ENCODE results near the gene HEXB. TPM values are rescaled to one million over a fixed set of nuclear protein-coding genes. Genes with fewer than 3 reads are reported as not detected.
A peak's percentile ranks its signal among the peaks of the same experiment; 100 is the strongest.

The HEXB gene
- total and polyA plus RNA-seq, 2 donors from 2014 or later = 113 to 184 TPM

GRCh38 chr5:74647096-74647495 is 37.9 kb upstream of the HEXB start:
- peaks cover 0 to 3% (median 0%) of the 10 kb centered on the region in 3 donors for H3K4me1 ChIP-seq (ENCODE audit: control insufficient read depth in 2 of 3, insufficient read depth in 2 of 3, low read depth in 1 of 3, low read length in 3 of 3)
- no peak for TF ChIP-seq CTCF (IDR thresholded peaks at IDR 0.05; ENCODE audit: borderline replicate concordance, extremely low read depth, insufficient read depth)
- no peak overlapping the region for H3K4me3 ChIP-seq (ENCODE audit: low read length in 3 of 3)
- no peaks in the 10 kb centered on the region for H3K9me3 ChIP-seq (ENCODE audit: control insufficient read depth in 2 of 3, insufficient read depth in 1 of 3, low read length in 3 of 3)
- H3K27me3 ChIP-seq (ENCODE audit: control insufficient read depth, insufficient read depth, low read length) = no peaks in the 10 kb centered on the region
- intact Hi-C loops (cut with DNase I) = loop anchor here (5.0 to 10.0 kb wide), 2 partner anchors 612 to 745 kb away; no protein-coding TSS in a partner anchor
- H3K9ac ChIP-seq (ENCODE audit: low read length in 3 of 3) = no peak overlapping the region
- no peak for FAIRE-seq
- H3K27ac ChIP-seq (ENCODE audit: low read depth in 2 of 2, low read length in 2 of 2) = no peak overlapping the region
- H3K36me3 ChIP-seq (ENCODE audit: control insufficient read depth in 2 of 3, insufficient read depth in 3 of 3, low read length in 3 of 3) = no peaks in the 10 kb centered on the region
- DNase-seq = no peak

DNA sequence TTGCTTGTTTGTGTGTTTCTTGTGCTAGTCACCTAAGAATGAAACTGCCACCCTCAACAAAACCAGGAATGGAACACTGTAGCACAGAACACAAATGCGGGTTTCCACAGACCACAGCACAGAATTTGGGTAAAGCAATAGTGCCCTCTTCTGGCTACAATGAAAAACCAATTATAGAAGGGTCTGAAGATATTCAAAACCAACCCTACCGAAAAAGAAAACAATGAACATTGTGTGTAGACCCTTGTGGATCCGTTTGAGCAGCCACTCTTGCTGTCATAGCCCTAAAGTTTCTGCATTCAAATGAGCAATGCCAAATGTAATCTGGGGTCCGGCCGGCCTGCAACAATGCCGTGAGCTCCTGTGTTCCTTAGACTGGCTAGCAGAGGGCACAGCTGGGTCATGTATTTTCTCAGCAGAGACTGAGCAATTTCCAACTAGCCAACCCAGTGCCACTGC is 36.2 kb upstream of the HEXB start:
- Histone ChIP-seq H3K27ac (ENCODE audit: low read depth in 2 of 2, low read length in 2 of 2) (no peak overlapping the region), H3K4me3 (ENCODE audit: low read length in 3 of 3) (no peak overlapping the region), H3K27me3 (ENCODE audit: control insufficient read depth, insufficient read depth, low read length) (no peaks in the 10 kb centered on the region), H3K4me1 (ENCODE audit: control insufficient read depth in 2 of 3, insufficient read depth in 2 of 3, low read depth in 1 of 3, low read length in 3 of 3) (peaks cover 0 to 3% (median 0%) of the 10 kb centered on the region in 3 donors), H3K9me3 (ENCODE audit: control insufficient read depth in 2 of 3, insufficient read depth in 1 of 3, low read length in 3 of 3) (no peaks in the 10 kb centered on the region), H3K36me3 (ENCODE audit: control insufficient read depth in 2 of 3, insufficient read depth in 3 of 3, low read length in 3 of 3) (no peaks in the 10 kb centered on the region), H3K9ac (ENCODE audit: low read length in 3 of 3) (peak overlapping the region in 1 of 3 donors; percentile 40)
- FAIRE-seq (peak; percentile 94), DNase-seq (peak in 3 of 5 donors; percentile 54 to 90 (median 85))
- TF ChIP-seq CTCF (IDR thresholded peaks at IDR 0.05; ENCODE audit: borderline replicate concordance, extremely low read depth, insufficient read depth) = peak; percentile 63
- intact Hi-C loops (cut with DNase I) = loop anchor here (5.0 to 10.0 kb wide), 2 partner anchors 614 to 747 kb away; no protein-coding TSS in a partner anchor

GRCh38 chr5:74649421-74649973 is 35.5 kb upstream of the HEXB start:
- Histone ChIP-seq H3K27ac (ENCODE audit: low read depth in 2 of 2, low read length in 2 of 2) (no peak overlapping the region), H3K4me3 (ENCODE audit: low read length in 3 of 3) (no peak overlapping the region), H3K27me3 (ENCODE audit: control insufficient read depth, insufficient read depth, low read length) (no peaks in the 10 kb centered on the region), H3K9ac (ENCODE audit: low read length in 3 of 3) (no peak overlapping the region), H3K9me3 (ENCODE audit: control insufficient read depth in 2 of 3, insufficient read depth in 1 of 3, low read length in 3 of 3) (no peaks in the 10 kb centered on the region), H3K36me3 (ENCODE audit: control insufficient read depth in 2 of 3, insufficient read depth in 3 of 3, low read length in 3 of 3) (no peaks in the 10 kb centered on the region), H3K4me1 (ENCODE audit: control insufficient read depth in 2 of 3, insufficient read depth in 2 of 3, low read depth in 1 of 3, low read length in 3 of 3) (peaks cover 0 to 3% (median 0%) of the 10 kb centered on the region in 3 donors)
- DNase-seq (no peak), FAIRE-seq (no peak)
- intact Hi-C loops (cut with DNase I) = loop anchor here (5.0 to 10.0 kb wide), 2 partner anchors 615 to 747 kb away; no protein-coding TSS in a partner anchor
- no peak for TF ChIP-seq CTCF (IDR thresholded peaks at IDR 0.05; ENCODE audit: borderline replicate concordance, extremely low read depth, insufficient read depth)

All from kidney (tissue), 14 donors.